Stomach smooth muscle (tissue), 2 donors: Measurements from ENCODE around the gene AGPS.

Experiments
- H3K27ac ChIP-seq: one replicate; pipeline ENCODE4 v1.7.0; 2013; ENCODE audit warnings: mild to moderate bottlenecking, low read length, inconsistent platforms
- H3K27me3 ChIP-seq, 2 donors: one replicate each; pipeline ENCODE4 v1.7.0; 2013; ENCODE audit warnings: low read length in 2 of 2; ENCODE audit not compliant: insufficient read depth in 2 of 2, control insufficient read depth in 1 of 2
- H3K36me3 ChIP-seq, 2 donors: one replicate each; pipeline ENCODE4 v1.7.0; 2013; ENCODE audit warnings: low read length in 2 of 2; ENCODE audit not compliant: control insufficient read depth in 2 of 2, insufficient read depth in 2 of 2
- H3K4me1 ChIP-seq: one replicate; pipeline ENCODE4 v1.7.0; 2013; ENCODE audit warnings: low read length; ENCODE audit not compliant: control insufficient read depth, insufficient read depth
- H3K4me3 ChIP-seq, 2 donors: one replicate each; pipeline ENCODE4 v1.7.0; 2013; ENCODE audit warnings: low read length in 2 of 2
- H3K9ac ChIP-seq, 2 donors: one replicate each; pipeline ENCODE4 v1.7.0; 2013; ENCODE audit warnings: low read length in 2 of 2, mild to moderate bottlenecking in 1 of 2
- H3K9me3 ChIP-seq, 2 donors: one replicate each; pipeline ENCODE4 v1.7.0; 2013; ENCODE audit warnings: low read length in 2 of 2; ENCODE audit not compliant: control insufficient read depth in 2 of 2
- donor health status: healthy.
- donor health status: Pancreatic carcinoma.

AGPS gene

GRCh38 chr2:177495945-177496344 lies 103.4 kb downstream of the AGPS start:
- H3K4me1 ChIP-seq: no peaks in the 10 kb centered on the region
- peaks cover 5 to 8% of the 10 kb centered on the region in 2 donors for H3K36me3 ChIP-seq
- H3K4me3 ChIP-seq: no peak overlapping the region
- no peak overlapping the region for H3K27ac ChIP-seq
- no peaks in the 10 kb centered on the region for H3K9me3 ChIP-seq
- no peak overlapping the region for H3K9ac ChIP-seq
- no peaks in the 10 kb centered on the region for H3K27me3 ChIP-seq

GRCh38 chr2:177496921-177497320 lies 104.3 kb downstream of the AGPS start:
- Histone ChIP-seq H3K9ac (no peak overlapping the region), H3K36me3 (peaks cover 5 to 8% of the 10 kb centered on the region in 2 donors), H3K4me3 (no peak overlapping the region), H3K4me1 (no peaks in the 10 kb centered on the region), H3K27ac (no peak overlapping the region), H3K9me3 (no peaks in the 10 kb centered on the region), H3K27me3 (no peaks in the 10 kb centered on the region)

GRCh38 chr2:177501186-177501585 lies 108.6 kb downstream of the AGPS start:
- no peaks in the 10 kb centered on the region for H3K36me3 ChIP-seq
- H3K27me3 ChIP-seq: no peaks in the 10 kb centered on the region
- no peaks in the 10 kb centered on the region for H3K4me1 ChIP-seq
- no peak overlapping the region for H3K27ac ChIP-seq
- H3K4me3 ChIP-seq: no peak overlapping the region
- H3K9ac ChIP-seq: no peak overlapping the region
- no peaks in the 10 kb centered on the region for H3K9me3 ChIP-seq

GRCh38 chr2:177506505-177506904 lies 113.9 kb downstream of the AGPS start:
- H3K36me3 ChIP-seq: peaks cover 3 to 4% of the 10 kb centered on the region in 2 donors
- no peak overlapping the region for H3K4me3 ChIP-seq
- H3K27ac ChIP-seq: no peak overlapping the region
- H3K9ac ChIP-seq: no peak overlapping the region
- no peaks in the 10 kb centered on the region for H3K9me3 ChIP-seq
- H3K27me3 ChIP-seq: no peaks in the 10 kb centered on the region
- no peaks in the 10 kb centered on the region for H3K4me1 ChIP-seq

GRCh38 chr2:177506998-177507397 lies 114.4 kb downstream of the AGPS start:
- Histone ChIP-seq H3K9me3 (no peaks in the 10 kb centered on the region), H3K27ac (no peak overlapping the region), H3K4me3 (no peak overlapping the region), H3K27me3 (no peaks in the 10 kb centered on the region), H3K36me3 (peaks cover 3 to 4% of the 10 kb centered on the region in 2 donors), H3K9ac (no peak overlapping the region), H3K4me1 (no peaks in the 10 kb centered on the region)

GRCh38 chr2:177516824-177517544 lies 124.4 kb downstream of the AGPS start:
- peaks cover 2 to 7% of the 10 kb centered on the region in 2 donors for H3K36me3 ChIP-seq
- H3K27ac ChIP-seq: no peak overlapping the region
- no peaks in the 10 kb centered on the region for H3K9me3 ChIP-seq
- H3K4me3 ChIP-seq: no peak overlapping the region
- H3K4me1 ChIP-seq: no peaks in the 10 kb centered on the region
- H3K9ac ChIP-seq: no peak overlapping the region
- no peaks in the 10 kb centered on the region for H3K27me3 ChIP-seq

GRCh38 chr2:177518754-177519153 lies 126.2 kb downstream of the AGPS start:
- Histone ChIP-seq H3K27ac (no peak overlapping the region), H3K9me3 (no peaks in the 10 kb centered on the region), H3K9ac (no peak overlapping the region), H3K4me3 (no peak overlapping the region), H3K4me1 (no peaks in the 10 kb centered on the region), H3K36me3 (peaks cover 2 to 7% of the 10 kb centered on the region in 2 donors), H3K27me3 (no peaks in the 10 kb centered on the region)

GRCh38 chr2:177519534-177520115 lies 127.1 kb downstream of the AGPS start:
- Histone ChIP-seq H3K27ac (no peak overlapping the region), H3K27me3 (no peaks in the 10 kb centered on the region), H3K9ac (no peak overlapping the region), H3K36me3 (peaks cover 0 to 3% of the 10 kb centered on the region in 2 donors), H3K4me1 (no peaks in the 10 kb centered on the region), H3K9me3 (no peaks in the 10 kb centered on the region), H3K4me3 (no peak overlapping the region)

- Histone ChIP-seq H3K4me3 (no peak overlapping the region), H3K9me3 (no peaks in the 10 kb centered on the region), H3K9ac (no peak overlapping the region), H3K4me1 (no peaks in the 10 kb centered on the region), H3K27me3 (no peaks in the 10 kb centered on the region), H3K36me3 (no peaks in the 10 kb centered on the region), H3K27ac (no peak overlapping the region)
Measured at GRCh38 chr2:177520324-177520723, 127.8 kb downstream of the AGPS start.

GRCh38 chr2:177523781-177524180 lies 131.2 kb downstream of the AGPS start:
- Histone ChIP-seq H3K36me3 (no peaks in the 10 kb centered on the region), H3K4me3 (no peak overlapping the region), H3K27ac (no peak overlapping the region), H3K27me3 (no peaks in the 10 kb centered on the region), H3K9ac (no peak overlapping the region), H3K9me3 (no peaks in the 10 kb centered on the region), H3K4me1 (no peaks in the 10 kb centered on the region)

GRCh38 chr2:177525351-177525924 lies 132.9 kb downstream of the AGPS start:
- Histone ChIP-seq H3K36me3 (no peaks in the 10 kb centered on the region), H3K9me3 (no peaks in the 10 kb centered on the region), H3K27me3 (no peaks in the 10 kb centered on the region), H3K9ac (no peak overlapping the region), H3K4me1 (no peaks in the 10 kb centered on the region), H3K4me3 (no peak overlapping the region), H3K27ac (no peak overlapping the region)
